SK-N-SH (cell line): Measurements from ENCODE around the gene NEMP2. TPM values are rescaled to one million over a fixed set of nuclear protein-coding genes. Genes with fewer than 3 reads are reported as not detected.
A peak's percentile ranks its signal among the peaks of the same experiment; 100 is the strongest.

ENCODE experiments used
- CTCF ChIA-PET: fragments of 300-600, 350-600 bp; formaldehyde crosslinking; extraction: SDS; loops from one replicate; lab custom pipeline; 2021; lab: Yijun Ruan, JAX
- POLR2A ChIA-PET: fragments of 350-600 bp; sonication (Branson Sonifier 250); formaldehyde crosslinking; extraction: SDS; loops from one replicate; lab custom pipeline; 2020; ENCODE audit warnings: antibody characterized with exemption, inconsistent platforms; lab: Yijun Ruan, JAX
- DNase-seq: peaks from one replicate; pipeline ENCODE4 v3.0.0; 2012
- H2AFZ ChIP-seq: fragments of 200-600 bp; sonication (generic); 2 replicates; pipeline ENCODE4 v1.8.1; 2016; ENCODE audit warnings: antibody characterized with exemption, mild to moderate bottlenecking, low read depth
- H3F3A ChIP-seq: fragments of 200-600 bp; sonication (generic); replicated peaks from 2 replicates; pipeline ENCODE3; 2016; ENCODE audit warnings: antibody characterized with exemption, mild to moderate bottlenecking; ENCODE audit not compliant: insufficient read depth
- H3K27ac ChIP-seq, 2 experiments: fragments of 200-500 bp in 1 of 2; fragments of 200-600 bp in 1 of 2; sonication (Bioruptor generic) in 1 of 2; sonication (generic), shearing (Covaris generic) in 1 of 2; 2 replicates each; pipeline versions ENCODE4 v1.5.1 to v1.6.1; 2014 to 2016; ENCODE audit warnings: low read depth in 2 of 2, inconsistent platforms in 1 of 2, low read length in 1 of 2, mild to moderate bottlenecking in 1 of 2, mixed read lengths in 1 of 2
- H3K27me3 ChIP-seq: fragments of 200-600 bp; sonication (generic), shearing (Covaris generic); 2 replicates; pipeline ENCODE4 v1.6.1; 2016; ENCODE audit warnings: mixed run types; ENCODE audit not compliant: insufficient read depth
- H3K36me3 ChIP-seq, 2 experiments: fragments of 200-500 bp in 1 of 2; fragments of 200-600 bp in 1 of 2; sonication (Bioruptor generic) in 1 of 2; sonication (generic) in 1 of 2; replicated peaks in 1 of 2; 2 replicates each; pipeline versions ENCODE3 to v1.5.1; 2014 to 2016; ENCODE audit warnings: low read length in 1 of 2, mild to moderate bottlenecking in 1 of 2; ENCODE audit not compliant: insufficient read depth in 2 of 2, control insufficient read depth in 1 of 2
- H3K4me1 ChIP-seq, 2 experiments: fragments of 200-500 bp in 1 of 2; fragments of 200-600 bp in 1 of 2; sonication (Bioruptor generic) in 1 of 2; sonication (generic), shearing (Covaris generic) in 1 of 2; 2 replicates each; pipeline versions ENCODE4 v1.5.1 to v1.6.1; 2014 to 2016; ENCODE audit warnings: low read depth in 1 of 2, low read length in 1 of 2, mixed run types in 1 of 2; ENCODE audit not compliant: insufficient read depth in 2 of 2, control insufficient read depth in 1 of 2
- H3K4me2 ChIP-seq: fragments of 200-600 bp; sonication (generic), shearing (Covaris generic); 2 replicates; pipeline ENCODE4 v1.6.1; 2017; ENCODE audit warnings: mixed run types
- H3K4me3 ChIP-seq, 2 experiments: fragments of 200-500 bp in 1 of 2; fragments of 200-600 bp in 1 of 2; sonication (Bioruptor generic) in 1 of 2; sonication (generic), shearing (Covaris generic) in 1 of 2; 2 replicates each; pipeline versions ENCODE4 v1.5.1 to v1.8.1; 2014 to 2016; ENCODE audit warnings: low read depth in 2 of 2, inconsistent platforms in 1 of 2, low read length in 1 of 2, mild to moderate bottlenecking in 1 of 2, mixed read lengths in 1 of 2, moderate library complexity in 1 of 2
- H3K79me2 ChIP-seq: fragments of 200-600 bp; sonication (generic); 2 replicates; pipeline ENCODE4 v1.8.1; 2017; ENCODE audit warnings: mild to moderate bottlenecking; ENCODE audit not compliant: insufficient read depth
- H3K9ac ChIP-seq: fragments of 200-600 bp; sonication (generic); 2 replicates; pipeline ENCODE4 v1.6.1; 2017; ENCODE audit warnings: mixed run types
- H3K9me2 ChIP-seq: fragments of 200-600 bp; sonication (generic); 2 replicates; pipeline ENCODE4 v1.6.1; 2017; ENCODE audit warnings: mixed run types
- H3K9me3 ChIP-seq: fragments of 200-600 bp; sonication (generic); 2 replicates; pipeline ENCODE4 v1.6.1; 2017; ENCODE audit warnings: mixed run types, mild to moderate bottlenecking, moderate library complexity
- H4K20me1 ChIP-seq: fragments of 200-600 bp; sonication (generic); 2 replicates; pipeline ENCODE4 v1.6.1; 2017; ENCODE audit warnings: mild to moderate bottlenecking, mixed run types; ENCODE audit not compliant: insufficient read depth
- CHD2 ChIP-seq: fragments of 150-350 bp; IDR thresholded peaks from 2 replicates; pipeline ENCODE4 v1.6.1; 2018; ENCODE audit warnings: low read length; ENCODE audit not compliant: partially characterized antibody
- EP300 ChIP-seq, 2 experiments: IDR thresholded peaks; 2 replicates each; pipeline versions ENCODE4 v1.4.0 to v1.6.1; 2012; ENCODE audit warnings: borderline replicate concordance in 1 of 2, low read depth in 1 of 2, low read length in 1 of 2
- FOSL2 ChIP-seq: IDR thresholded peaks from 2 replicates; pipeline ENCODE4 v1.4.0; 2012; ENCODE audit warnings: low read depth, mild to moderate bottlenecking, moderate library complexity, borderline replicate concordance
- JUND ChIP-seq: IDR thresholded peaks from 2 replicates; pipeline ENCODE4 v1.4.0; 2012
- NFIC ChIP-seq: IDR thresholded peaks from 2 replicates; pipeline ENCODE4 v1.4.0; 2012; ENCODE audit warnings: borderline replicate concordance
- POLR2AphosphoS5 ChIP-seq: IDR thresholded peaks from 2 replicates; pipeline ENCODE4 v1.6.1; 2012; ENCODE audit warnings: low read depth, low read length
- RAD21 ChIP-seq: IDR thresholded peaks from 2 replicates; pipeline ENCODE4 v1.6.1; 2012; ENCODE audit warnings: mild to moderate bottlenecking, low read length
- RFX5 ChIP-seq: IDR thresholded peaks from 2 replicates; pipeline ENCODE4 v1.6.1; 2012; ENCODE audit warnings: mild to moderate bottlenecking, improper control_type of control experiment, low read length
- SMC3 ChIP-seq: IDR thresholded peaks from 2 replicates; pipeline ENCODE4 v1.6.1; 2012; ENCODE audit warnings: low read depth, low read length, improper control_type of control experiment
- ZBTB33 ChIP-seq: IDR thresholded peaks from 2 replicates; pipeline ENCODE4 v1.4.0; 2012; ENCODE audit warnings: low read depth, borderline replicate concordance
- WGBS: methylation state at CpG from one replicate; pipeline ENCODE4 v1.1.6; 2017; ENCODE audit warnings: low lambda C conversion rate; 5-methylcytosine and 5-hydroxymethylcytosine counted together
- polyA plus RNA-seq, 3 experiments: library from polyadenylated mRNA; depleted of rRNA; stranded (reverse); fragments of >200 nt; gene quantifications; 2 replicates each; pipeline ENCODE4 v1.2.3, GENCODE V29; 2012
- TF ChIP-seq, protein P1 (sequence below): IDR thresholded peaks from 2 replicates; pipeline ENCODE4 v1.4.0; 2012; ENCODE audit warnings: low read depth
- TF ChIP-seq, protein P2 (sequence below): fragments of 200-600 bp; sonication (generic); IDR thresholded peaks from 2 replicates; pipeline ENCODE4 v1.6.1; 2017; ENCODE audit warnings: antibody characterized with exemption, mild to moderate bottlenecking, moderate library complexity

NEMP2 gene
- polyA plus RNA-seq, 1 of the 3 experiments (the other 2 are of a cell fraction) = 2.0 TPM

DNA sequence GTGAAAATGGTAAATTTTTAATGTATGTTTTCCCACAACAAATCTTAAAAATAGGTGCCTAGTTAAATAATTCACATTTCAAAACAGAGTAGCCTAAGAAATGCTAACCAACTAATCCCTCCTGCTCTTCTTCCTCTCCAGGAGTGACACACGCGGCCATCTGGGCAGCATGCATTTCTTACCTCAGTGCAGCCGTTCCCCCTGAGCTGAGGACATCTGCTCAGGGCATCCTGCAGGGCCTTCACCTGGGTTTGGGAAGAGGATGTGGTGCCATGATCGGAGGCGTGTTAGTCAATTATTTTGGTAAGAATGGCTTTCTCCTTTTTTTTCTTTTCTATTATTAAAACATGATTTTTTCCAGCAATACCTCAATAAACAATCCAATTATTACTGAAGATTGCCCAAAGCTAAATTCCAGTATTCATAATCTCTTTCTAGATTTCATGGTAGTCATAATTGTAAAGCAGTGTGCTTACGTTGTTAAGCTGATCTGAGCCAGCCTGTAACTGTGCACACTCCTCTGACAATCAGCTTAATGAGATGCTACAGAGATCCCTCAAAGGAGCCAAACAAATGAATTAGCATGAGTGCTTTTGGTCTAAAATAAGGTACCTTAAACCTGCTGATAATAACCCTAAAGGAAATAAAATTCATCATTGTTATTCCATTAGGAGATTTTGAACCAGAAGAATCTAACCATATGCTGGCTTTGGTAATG, 45.8 kb downstream of the NEMP2 start:
- Histone ChIP-seq H3K9ac (no peak overlapping the region), H3K4me1 (no peaks in the 10 kb centered on the region), H3K36me3 (peaks cover 26 to 29% of the 10 kb centered on the region in 2 experiments), H3K4me3 (no peak overlapping the region), H2AFZ (no peak overlapping the region), H3K9me3 (no peaks in the 10 kb centered on the region; the same call in 1 of the 2 replicates), H3K4me2 (no peak overlapping the region), H3K27ac (no peak overlapping the region), H3F3A (no peaks in the 10 kb centered on the region), H4K20me1 (no peaks in the 10 kb centered on the region), H3K27me3 (no peaks in the 10 kb centered on the region), H3K9me2 (no peaks in the 10 kb centered on the region), H3K79me2 (no peaks in the 10 kb centered on the region)
- CTCF ChIA-PET = interaction anchor here (1.0 kb wide), 1 partner anchor 22 kb away, joined by 3 read pairs; no protein-coding TSS in a partner anchor
- POLR2A ChIA-PET = no interaction called here
- DNase-seq = no peak
- no peak for TF ChIP-seq SMC3
- TF ChIP-seq EP300 (IDR thresholded peaks at IDR 0.05; ENCODE audit: borderline replicate concordance in 1 of 2, low read depth in 1 of 2, low read length in 1 of 2) = no peak
- TF ChIP-seq, protein P1, sequence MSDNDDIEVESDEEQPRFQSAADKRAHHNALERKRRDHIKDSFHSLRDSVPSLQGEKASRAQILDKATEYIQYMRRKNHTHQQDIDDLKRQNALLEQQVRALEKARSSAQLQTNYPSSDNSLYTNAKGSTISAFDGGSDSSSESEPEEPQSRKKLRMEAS = no peak
- no peak for TF ChIP-seq ZBTB33
- no peak for TF ChIP-seq RAD21
- TF ChIP-seq, protein P2, sequence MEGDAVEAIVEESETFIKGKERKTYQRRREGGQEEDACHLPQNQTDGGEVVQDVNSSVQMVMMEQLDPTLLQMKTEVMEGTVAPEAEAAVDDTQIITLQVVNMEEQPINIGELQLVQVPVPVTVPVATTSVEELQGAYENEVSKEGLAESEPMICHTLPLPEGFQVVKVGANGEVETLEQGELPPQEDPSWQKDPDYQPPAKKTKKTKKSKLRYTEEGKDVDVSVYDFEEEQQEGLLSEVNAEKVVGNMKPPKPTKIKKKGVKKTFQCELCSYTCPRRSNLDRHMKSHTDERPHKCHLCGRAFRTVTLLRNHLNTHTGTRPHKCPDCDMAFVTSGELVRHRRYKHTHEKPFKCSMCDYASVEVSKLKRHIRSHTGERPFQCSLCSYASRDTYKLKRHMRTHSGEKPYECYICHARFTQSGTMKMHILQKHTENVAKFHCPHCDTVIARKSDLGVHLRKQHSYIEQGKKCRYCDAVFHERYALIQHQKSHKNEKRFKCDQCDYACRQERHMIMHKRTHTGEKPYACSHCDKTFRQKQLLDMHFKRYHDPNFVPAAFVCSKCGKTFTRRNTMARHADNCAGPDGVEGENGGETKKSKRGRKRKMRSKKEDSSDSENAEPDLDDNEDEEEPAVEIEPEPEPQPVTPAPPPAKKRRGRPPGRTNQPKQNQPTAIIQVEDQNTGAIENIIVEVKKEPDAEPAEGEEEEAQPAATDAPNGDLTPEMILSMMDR = no peak
- TF ChIP-seq JUND = no peak
- no peak for TF ChIP-seq POLR2AphosphoS5
- no peak for TF ChIP-seq FOSL2
- no peak for TF ChIP-seq CHD2
- WGBS = 98% methylated on average over 6 of the region's 6 CpGs

GRCh38 chr2:190486037-190486623, 48.4 kb downstream of the NEMP2 start:
- Histone ChIP-seq H3K9me2 (no peaks in the 10 kb centered on the region), H4K20me1 (no peaks in the 10 kb centered on the region), H3K36me3 (peaks cover 13 to 16% of the 10 kb centered on the region in 2 experiments), H3K9ac (no peak overlapping the region), H3K9me3 (no peaks in the 10 kb centered on the region; the same call in 1 of the 2 replicates), H3K79me2 (no peaks in the 10 kb centered on the region), H3K4me1 (no peaks in the 10 kb centered on the region), H3F3A (no peaks in the 10 kb centered on the region), H3K4me3 (no peak overlapping the region), H3K4me2 (no peak overlapping the region), H3K27ac (no peak overlapping the region), H2AFZ (no peak overlapping the region), H3K27me3 (no peaks in the 10 kb centered on the region)
- TF ChIP-seq RFX5 (no peak), NFIC (peak; percentile 38; the same call in 1 of the 2 replicates)
- ChIA-PET CTCF (interaction anchor here (1.3 kb wide), 1 partner anchor 16 kb away, joined by 3 read pairs; no protein-coding TSS in a partner anchor), POLR2A (no interaction called here)
- DNase-seq = no peak
- WGBS = 73% methylated on average over 3 of the region's 3 CpGs
